IPS-NIHi7 (cell line): ENCODE measurements around the gene TEAD1.

Experiments used
- DNase-seq: peaks from one replicate; pipeline ENCODE4 v3.0.0; 2012; ENCODE audit warnings: mixed read lengths; ENCODE audit errors: extremely low spot score

The TEAD1 gene

DNA sequence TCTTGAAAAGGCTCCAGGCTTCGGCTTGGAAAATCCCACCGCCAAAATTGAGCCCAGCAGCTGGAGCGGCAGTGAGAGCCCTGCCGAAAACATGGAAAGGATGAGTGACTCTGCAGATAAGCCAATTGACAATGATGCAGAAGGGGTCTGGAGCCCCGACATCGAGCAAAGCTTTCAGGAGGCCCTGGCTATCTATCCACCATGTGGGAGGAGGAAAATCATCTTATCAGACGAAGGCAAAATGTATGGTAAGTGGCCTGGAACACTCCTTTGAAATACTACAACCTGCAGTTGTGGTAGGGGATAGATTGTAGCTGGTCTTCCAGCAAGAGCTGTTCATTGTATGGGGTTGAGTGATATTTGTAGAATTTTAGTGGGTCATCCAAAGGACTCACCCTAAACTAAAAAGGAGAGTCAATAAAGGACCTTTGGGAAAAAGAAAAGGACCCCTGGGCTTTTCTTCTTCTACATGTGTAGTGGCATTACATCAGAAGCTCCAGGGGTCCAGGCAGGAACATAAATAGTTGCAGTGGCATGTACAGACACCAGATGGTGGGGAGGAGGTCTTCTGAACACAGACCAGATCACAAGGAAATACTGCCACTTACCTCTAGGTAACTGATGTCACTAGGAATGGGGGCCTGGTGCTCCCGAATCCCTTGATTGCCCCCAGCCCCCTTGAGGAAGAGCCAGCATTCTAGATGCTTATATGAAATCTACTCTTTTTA, 90.1 kb downstream of the TEAD1 start:
- DNase-seq, result no peak

DNA sequence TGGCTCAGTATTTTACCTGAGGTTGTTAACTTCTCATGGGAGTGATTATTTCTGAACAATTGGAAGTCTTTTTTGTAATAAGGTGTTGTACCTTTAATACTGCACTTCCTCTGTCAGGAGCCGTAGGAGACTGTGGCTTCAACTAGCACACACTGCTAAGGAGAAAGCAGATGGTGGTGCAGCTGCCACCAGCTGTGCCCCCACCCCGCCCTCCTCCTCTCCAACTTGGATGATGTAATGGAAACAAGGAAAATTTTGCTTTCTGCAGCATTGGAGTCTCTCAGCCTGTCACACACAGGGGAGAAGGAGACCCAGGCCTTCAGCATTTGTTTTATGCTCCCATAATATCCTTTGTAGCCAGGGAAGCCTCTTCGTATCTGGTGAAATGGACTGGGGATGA, 91.2 kb downstream of the TEAD1 start:
- no peak for DNase-seq

DNA sequence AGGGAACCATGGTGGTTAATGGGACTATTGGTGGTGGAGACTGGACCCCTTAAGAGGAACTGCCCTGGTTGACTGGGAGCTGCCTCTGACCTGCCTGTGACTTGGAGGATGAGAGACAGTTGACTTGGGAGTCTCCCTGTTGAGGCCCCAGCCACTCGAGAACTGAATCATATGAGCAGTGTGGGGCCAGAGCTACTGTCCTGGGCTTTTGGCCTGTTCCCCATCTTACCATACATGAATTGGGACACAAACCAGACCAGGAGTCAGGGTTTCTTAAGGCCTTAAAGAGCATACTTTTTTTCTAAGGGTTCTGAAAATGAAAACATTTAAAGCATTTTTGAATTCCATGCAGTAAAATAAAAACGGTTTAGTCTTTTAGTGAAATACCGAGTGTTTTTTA, 92.8 kb downstream of the TEAD1 start:
- no peak for DNase-seq

DNA sequence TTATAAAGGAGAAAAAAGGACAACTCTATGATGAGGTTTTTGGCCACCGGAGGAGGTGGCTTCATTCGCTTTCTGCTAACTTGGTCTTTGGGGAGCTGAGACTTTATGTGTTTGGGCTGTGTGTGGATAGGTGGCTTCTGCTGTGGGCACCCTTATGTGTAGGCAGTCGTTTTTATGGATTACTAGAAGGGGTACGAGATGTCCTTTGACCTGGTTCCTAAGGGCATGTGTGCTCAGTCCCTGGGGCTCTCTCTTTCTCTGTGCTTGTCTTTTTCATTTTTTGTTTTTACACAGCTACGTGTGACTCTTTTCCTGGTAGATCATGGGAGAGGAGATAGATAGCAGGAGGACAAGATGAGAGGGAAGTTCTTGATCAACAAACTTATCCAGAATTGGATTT, 93.4 kb downstream of the TEAD1 start:
- no peak for DNase-seq

DNA sequence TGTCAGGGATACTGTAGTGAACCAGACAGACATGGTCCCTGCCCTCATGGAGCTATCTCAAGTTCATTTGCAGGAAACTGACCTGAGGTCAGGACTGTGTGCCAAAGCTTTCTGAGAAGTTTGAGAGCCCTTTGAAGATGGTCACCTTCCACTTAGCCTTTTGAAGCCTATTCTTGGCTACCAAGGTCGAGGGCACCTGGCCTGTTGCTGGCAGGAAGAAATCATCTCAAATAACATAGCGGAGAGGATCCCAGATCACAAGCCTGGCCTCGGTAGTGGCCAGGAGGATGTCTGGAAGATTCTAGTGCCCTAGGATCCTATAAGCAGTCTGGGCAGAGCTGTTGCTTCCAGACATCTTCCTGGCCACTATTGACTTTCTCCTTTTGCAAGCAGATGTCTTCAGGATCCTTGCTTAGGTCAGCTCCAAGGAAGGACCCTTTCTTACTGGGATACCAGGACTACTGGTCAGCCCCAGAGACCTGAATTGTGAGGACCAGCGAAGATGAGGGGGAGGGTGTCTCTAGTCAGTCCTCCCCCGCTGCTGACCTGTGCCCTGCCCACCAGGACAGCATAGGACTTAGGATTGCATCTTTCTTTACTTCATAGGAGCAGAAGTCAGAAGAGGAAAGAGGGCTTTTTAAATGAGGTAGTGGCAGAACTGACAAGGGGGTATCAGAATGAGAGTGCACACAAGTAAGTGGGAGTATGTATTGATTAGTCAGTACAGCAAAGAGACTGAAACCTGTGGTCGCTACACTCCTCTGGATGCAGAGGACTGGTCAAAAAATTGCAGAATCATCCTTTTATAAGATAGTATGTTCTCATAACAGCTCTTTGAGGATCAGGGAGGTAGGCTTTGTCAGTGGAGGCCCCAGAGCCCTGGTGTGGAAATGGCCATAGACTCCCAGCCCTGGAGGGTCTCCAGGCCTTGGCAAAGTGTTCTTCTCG, 94.8 kb downstream of the TEAD1 start:
- no peak for DNase-seq

DNA sequence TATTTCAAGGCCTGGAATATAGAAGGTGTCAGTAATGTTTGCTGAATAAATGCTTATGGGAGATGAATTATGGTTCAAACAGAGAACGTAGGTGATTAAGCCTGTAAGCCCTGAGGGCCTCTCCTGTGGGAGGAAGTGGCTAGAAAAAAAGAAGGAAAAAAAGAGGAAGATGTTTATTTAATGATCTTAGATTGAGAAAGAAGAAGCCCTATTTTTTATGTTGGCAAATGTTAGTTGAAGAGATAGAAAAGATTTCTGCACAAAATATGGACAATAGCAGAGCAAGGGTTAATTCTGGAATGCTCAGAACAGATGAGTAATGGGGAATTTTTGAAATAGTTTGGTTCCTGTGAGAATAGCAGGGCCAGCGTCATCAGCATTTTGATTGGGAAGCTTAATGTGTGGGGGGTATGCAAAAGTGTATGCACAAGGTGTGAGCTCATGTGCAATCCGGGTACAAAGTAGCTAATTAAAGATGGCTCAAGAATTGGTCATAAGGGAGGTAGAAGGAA, 95.7 kb downstream of the TEAD1 start:
- DNase-seq, result no peak

DNA sequence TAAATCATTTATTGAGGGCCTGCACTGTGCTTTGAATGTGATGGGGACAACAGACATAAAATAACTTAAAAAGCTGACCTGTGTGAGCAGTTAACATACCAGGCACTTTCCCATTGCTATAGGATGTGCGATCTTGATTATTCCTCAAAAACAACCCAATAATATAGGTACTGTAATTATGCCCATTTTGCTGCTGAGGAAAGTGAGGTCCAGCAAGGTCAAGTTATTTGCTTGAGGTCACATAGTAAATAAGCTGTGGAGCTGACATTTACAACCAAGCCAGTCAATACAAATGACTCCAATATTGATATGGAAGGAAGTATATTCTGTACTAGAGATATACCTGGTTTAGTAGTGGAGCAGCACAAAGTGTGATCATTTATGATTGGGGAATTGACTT, 96.2 kb downstream of the TEAD1 start:
- DNase-seq, result no peak

DNA sequence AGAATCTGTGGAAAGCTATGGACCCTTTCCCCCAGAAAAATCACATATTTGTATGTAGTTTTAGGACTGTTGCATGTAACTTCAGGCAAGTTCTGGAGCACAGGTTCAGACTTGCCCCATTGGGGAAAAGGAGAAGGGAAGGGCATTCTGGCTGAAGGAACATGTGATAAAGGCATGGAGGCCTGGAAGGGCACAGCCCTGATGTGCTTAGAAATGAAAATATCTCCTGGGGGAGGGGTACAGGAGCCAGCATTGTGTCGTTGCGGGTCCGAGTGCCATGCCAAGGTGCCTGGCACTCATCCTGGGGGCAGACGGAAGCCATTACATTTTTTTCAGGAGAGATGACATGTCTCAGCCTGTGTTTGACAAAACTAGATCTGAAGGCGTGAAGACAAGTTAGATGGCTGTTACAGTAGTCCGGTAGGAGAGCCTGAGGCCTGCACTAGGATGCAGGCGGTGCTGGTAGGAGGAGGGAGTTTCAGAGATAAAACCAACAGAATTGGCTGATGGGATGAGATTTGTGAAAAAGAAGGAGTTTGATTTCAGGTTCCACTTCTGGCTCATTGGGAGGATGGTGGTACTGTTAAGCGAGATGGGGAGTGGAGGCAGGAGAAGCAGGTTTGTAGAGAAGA, 96.9 kb downstream of the TEAD1 start:
- DNase-seq, result no peak

DNA sequence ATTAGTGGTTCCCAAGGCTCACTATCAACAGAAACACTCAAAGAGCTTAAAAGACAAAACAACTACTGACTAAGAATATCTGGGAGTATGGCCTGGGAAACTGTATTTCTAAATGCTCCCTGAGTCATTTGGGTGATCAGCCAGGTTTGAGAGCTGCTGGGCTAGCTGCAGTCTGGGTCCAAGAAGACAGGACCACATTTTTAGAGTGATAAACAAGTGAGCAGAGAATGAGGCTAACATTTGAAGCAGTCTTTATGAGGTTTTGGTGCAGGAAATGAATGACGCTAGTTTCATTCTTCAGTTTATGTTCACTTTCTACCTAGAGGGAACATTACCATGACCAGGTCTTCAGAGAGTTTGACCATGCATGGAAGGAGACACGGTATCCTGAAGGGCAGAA, 97.7 kb downstream of the TEAD1 start:
- no peak for DNase-seq

DNA sequence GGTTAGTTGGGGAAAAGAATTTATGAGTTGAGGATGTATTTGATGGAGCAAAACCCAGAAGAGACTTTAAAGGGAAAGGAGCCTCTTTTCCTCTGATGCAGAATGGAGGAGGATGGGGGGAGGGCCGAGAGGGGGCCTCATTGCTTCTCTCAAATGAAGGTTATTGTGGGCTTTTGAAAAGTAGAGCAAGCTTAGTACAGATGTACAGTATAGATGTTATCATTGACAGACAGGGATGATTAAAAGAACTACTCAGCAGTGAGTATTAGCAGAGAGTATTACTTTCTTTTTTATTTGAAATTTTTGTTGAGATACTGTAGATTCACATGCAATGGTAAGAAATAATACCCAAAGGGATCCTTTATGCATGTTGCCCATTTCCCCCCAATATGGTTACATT, 98.1 kb downstream of the TEAD1 start:
- DNase-seq, result no peak

DNA sequence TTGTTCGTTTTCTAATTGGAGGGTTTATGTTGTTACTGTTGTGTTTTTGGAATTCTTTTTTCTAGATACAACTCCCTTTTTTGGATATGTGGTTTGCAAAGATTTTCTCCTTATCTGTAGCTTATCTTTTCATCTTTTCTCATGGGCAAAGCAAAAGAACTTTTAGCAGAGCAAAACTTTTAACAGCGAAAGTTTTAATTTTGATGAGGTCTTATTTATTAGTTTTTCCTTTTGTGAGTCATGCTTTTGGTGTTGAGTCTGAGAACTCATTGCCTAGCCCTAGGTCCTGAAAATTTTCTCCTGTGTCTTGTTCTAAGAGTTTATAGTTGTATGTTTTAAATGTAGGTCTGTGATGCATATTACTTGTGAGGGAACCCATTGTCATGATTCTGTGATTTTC, 99.4 kb downstream of the TEAD1 start:
- no peak for DNase-seq

DNA sequence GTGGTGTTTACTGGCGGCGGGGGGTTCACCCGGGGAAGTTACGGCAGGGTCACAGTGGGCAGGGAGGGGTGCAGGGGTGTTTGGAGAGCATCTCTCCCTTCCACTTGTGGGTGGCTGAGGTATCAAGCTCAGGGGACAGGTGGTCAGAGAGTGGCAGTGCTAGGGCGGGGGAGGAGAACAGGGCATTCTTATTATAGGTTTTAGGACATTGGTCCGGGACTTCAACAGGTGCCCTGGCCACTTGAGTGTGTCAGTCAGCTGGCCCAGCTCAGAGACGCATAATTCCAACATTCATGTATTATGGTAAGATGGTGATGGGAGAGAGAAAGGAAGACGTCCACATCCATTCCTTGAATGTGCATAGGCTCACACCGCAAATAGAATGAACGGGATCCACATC, 101.7 kb downstream of the TEAD1 start:
- no peak for DNase-seq

DNA sequence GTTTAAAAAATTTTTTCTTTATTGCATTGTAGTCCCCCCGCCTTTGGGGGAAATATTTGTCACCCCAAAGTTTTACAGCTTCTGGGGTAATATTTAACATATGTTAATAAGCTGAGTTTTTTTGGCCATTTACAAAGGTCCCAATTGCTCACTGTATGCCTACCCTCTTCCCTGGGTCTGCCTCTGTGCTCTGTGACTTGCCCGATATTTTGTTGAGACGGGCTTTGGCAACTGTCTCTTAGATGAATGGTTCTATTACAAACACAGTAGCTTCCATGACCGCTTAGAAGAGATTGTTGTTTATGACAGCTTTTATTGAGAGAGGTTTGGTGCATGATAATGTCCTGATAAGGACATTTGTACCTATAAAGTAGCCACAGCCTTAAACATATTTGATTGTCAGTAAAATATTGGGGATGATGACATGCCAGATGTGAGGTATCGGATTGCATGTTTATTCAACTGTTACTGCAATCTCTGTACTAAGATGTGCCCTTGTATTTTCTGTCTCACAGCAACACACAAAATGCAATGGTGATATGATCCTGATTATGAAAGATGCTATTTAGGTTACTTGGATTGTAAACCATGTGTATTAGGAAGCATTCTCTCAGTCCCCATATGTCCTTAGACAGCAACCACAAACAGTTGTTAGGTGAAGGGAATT, 103.1 kb downstream of the TEAD1 start:
- DNase-seq, result no peak

DNA sequence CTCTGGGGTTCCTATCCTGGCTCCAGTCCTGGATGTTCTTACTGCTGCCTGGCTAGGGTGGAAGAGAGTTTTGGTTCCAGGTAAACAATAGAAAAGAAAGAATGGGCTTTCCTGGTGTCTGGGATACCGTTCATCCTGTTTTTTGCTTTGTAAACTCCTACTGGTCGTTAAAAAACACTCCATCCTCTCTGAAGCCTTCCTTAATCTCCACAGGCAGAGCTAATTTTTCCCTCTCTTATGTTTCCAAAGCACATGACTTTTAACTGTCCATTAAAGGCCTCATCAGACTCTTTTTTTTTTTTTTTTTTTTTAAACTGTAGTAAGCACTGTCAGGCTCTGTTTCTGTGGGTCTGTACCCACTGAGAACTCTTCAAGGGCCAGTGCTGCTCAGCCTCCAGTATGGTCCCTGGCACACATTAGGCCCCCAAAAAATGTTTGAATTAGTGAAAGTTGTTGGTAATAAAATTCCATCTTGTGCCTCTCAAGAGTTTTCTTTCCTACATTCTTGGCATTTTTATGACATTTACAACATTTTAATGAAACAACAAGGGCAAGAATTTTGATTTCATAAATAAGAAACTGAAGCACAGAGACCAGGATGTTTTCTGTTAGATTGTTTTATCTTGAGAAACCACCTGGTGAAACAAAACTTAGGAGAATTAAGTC, 104.2 kb downstream of the TEAD1 start:
- no peak for DNase-seq

DNA sequence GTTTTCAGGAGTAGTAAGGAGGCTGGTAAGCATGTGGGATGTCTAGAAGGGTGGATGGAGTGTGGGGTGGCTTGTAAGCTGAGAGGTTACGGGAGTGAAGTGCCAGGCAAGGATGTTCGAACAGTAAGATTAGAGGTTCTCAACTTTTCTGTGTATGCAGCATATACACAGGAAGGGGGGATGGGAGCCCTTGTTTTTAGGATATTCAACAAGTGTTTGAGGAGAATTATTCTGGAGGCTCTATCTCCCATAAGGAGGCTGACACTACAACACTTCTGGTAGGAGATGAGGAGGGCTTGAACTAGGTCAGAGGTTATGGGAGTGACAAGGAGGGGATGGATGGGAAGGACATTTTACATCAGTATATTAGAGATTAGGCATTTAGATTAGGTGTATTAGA, 109.5 kb downstream of the TEAD1 start:
- DNase-seq, result no peak

DNA sequence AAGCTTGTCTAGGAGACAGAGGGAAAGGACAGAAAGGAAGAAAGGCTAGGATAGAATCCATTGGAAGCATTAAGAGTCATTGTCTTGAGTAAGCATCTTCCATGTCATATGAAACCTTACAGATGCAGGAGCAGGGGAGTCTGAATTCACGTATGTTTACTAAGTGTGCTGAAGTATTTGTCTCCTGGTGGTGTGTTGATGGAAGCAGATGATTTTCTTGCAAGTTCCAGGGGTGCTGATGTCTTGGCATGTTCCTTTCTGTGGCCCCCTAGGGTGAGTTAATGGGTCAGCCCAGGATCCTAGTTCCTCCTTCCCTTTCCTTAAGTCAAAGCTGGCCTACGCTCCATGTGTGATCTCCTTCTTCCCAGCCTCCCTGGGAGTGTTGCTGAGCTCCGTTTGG, 110.2 kb downstream of the TEAD1 start:
- no peak for DNase-seq

DNA sequence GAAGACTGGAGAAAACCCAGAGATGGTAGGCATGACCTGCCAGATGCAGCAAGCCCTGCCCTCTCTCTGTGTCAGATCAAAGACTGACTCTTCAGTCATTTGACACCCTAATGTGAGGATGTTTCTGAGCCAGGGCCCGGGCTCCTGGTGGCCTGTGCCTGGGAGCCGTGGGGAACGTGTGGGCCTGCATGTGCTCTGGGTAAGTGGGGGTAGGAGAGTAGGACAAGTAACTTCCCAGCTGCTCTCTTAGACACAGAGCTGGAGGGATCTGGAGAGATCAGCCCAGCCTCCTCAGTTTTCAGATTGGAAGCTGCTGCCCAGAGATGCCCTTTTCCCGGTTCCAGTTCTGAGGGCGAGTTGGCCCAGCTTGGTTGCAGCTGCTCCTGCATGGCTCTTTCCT, 110.8 kb downstream of the TEAD1 start:
- DNase-seq, result no peak

DNA sequence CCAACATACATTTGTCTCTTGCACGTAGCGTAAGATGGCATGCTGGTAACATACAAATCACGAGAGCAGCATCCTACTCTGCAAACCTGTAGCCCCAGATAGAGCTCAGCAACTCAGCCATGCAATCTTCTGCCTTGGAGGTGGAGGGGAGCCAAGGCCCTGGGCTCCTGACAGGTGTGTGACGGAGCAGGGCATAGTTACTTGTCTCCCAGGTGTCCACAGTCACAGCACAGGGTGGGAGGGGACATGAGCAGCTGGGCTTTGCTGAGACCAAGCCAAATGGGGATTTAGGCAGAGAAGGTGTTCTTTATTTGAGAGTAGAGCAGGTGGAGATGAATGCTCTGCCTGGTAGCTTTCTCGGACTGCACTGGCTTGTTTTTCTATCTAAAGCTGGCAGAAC, 111.7 kb downstream of the TEAD1 start:
- DNase-seq, result no peak

DNA sequence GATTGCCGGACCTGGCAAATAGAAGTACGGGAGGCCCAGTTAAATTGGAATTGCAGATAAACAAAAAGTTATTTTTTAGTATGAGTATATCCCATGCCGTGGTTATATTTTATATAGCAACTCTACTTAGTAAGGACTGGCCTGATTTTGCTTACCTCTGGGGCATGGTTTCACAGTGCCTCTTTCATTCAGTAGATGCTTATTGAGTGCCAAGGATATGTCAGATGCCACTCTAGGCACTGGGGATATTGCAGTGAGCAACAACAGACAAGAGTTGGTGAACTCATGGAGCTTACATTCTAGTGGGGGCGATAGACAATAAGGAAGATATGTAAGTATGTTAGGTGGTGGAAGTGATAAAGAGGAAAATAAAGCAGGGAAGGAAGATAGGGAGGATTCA, 112.2 kb downstream of the TEAD1 start:
- DNase-seq, result no peak

DNA sequence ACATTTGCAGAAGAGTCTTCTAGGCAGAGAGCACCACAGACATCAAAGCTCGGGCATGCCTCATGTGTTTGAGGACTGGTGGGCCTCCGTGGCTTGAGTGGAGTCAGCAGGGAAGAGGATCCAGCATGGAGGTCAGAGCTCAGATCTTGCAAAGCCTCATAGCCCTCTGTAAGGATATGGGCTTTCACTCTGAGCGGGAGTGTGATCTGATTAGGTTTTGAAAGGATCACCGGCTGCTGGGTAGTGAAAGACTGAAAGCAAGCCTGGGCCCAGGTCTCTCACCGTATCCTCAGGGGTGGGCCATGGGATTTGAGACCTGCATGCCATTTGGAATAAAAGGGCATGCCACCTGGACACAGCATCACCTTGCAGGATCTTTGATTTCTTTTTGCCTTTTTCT, 112.7 kb downstream of the TEAD1 start:
- no peak for DNase-seq

DNA sequence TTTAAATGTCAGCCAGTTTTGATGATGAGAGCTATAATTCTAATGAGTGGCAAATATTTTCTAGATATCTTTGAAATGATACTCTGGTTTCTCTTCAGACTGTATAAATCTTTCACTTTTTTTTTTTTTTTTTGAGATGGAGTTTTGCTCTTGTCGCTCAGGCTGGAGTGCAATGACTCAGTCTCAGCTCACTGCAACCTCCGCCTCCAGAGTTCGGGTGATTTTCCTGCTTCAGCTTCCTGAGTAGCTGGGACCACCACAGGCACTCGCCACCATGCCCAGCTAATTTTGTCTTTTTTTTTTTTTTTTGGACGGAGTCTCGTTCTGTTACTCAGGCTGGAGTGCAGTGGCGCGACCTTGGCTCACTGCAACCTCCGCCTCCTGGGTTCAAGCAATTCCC, 113.6 kb downstream of the TEAD1 start:
- DNase-seq, result no peak
